GM23338 (cell line): ENCODE data around the gene GRIK4. TPM values are rescaled to one million over a fixed set of nuclear protein-coding genes. Genes with fewer than 3 reads are reported as not detected.

Experiments used
- ATAC-seq: fragments of 200-7000 bp; cut with Tn5 transposase; 3 replicates; pipeline ENCODE4 v1.9.1; 2020
- DNase-seq: peaks from one replicate; pipeline ENCODE4 v3.0.0-alpha.2; 2015; ENCODE audit warnings: low spot score
- H2AFZ ChIP-seq: fragments of 200-600 bp; sonication (generic); 2 replicates; pipeline ENCODE4 v1.8.0; 2016; ENCODE audit warnings: antibody characterized with exemption, mild to moderate bottlenecking, moderate library complexity
- H3F3A ChIP-seq: fragments of 200-600 bp; sonication (generic); replicated peaks from 2 replicates; pipeline ENCODE4 v1.8.0; 2017; ENCODE audit warnings: antibody characterized with exemption, mixed run types, low read depth
- H3K27ac ChIP-seq: fragments of 200-600 bp; sonication (generic); 2 replicates; pipeline ENCODE4 v1.6.1; 2016; ENCODE audit warnings: low read depth
- H3K27me3 ChIP-seq: fragments of 200-600 bp; sonication (generic); 2 replicates; pipeline ENCODE4 v1.8.0; 2016; ENCODE audit warnings: mild to moderate bottlenecking, mixed run types, moderate library complexity; ENCODE audit not compliant: insufficient read depth
- H3K36me3 ChIP-seq: fragments of 200-600 bp; sonication (generic); 2 replicates; pipeline ENCODE4 v1.8.0; 2016; ENCODE audit warnings: mild to moderate bottlenecking; ENCODE audit not compliant: insufficient read depth
- H3K4me1 ChIP-seq: fragments of 200-600 bp; sonication (generic); 2 replicates; pipeline ENCODE4 v1.8.0; 2016; ENCODE audit warnings: mild to moderate bottlenecking, moderate library complexity; ENCODE audit not compliant: insufficient read depth
- H3K4me2 ChIP-seq: fragments of 200-600 bp; sonication (generic); 2 replicates; pipeline ENCODE4 v1.7.1; 2017; ENCODE audit warnings: mixed run types
- H3K4me3 ChIP-seq: fragments of 200-600 bp; sonication (generic); 2 replicates; pipeline ENCODE4 v1.6.1; 2016; ENCODE audit warnings: mixed run types
- H3K79me2 ChIP-seq: fragments of 200-600 bp; sonication (generic); replicated peaks from 2 replicates; pipeline ENCODE4 v1.8.0; 2017; ENCODE audit warnings: mild to moderate bottlenecking; ENCODE audit not compliant: insufficient read depth
- H3K9me2 ChIP-seq: fragments of 200-600 bp; sonication (generic); 2 replicates; pipeline ENCODE4 v1.8.0; 2017; ENCODE audit not compliant: insufficient read depth
- H4K20me1 ChIP-seq: fragments of 200-600 bp; sonication (generic); replicated peaks from 2 replicates; pipeline ENCODE4 v1.8.0; 2017; ENCODE audit warnings: mild to moderate bottlenecking; ENCODE audit not compliant: insufficient read depth
- H3K27ac Mint-ChIP-seq: 2 replicates; pipeline ENCODE4 v1.8.0; 2020; ENCODE audit warnings: inconsistent platforms, mild to moderate bottlenecking, moderate library complexity, mixed read lengths
- H3K27me3 Mint-ChIP-seq: 3 replicates; pipeline ENCODE4 v1.8.0; 2022; ENCODE audit warnings: low read depth, mild to moderate bottlenecking, moderate library complexity, mixed read lengths, inconsistent platforms; ENCODE audit not compliant: insufficient read depth, poor library complexity
- H3K36me3 Mint-ChIP-seq: 3 replicates; pipeline ENCODE4 v1.8.0; 2021; ENCODE audit warnings: low read depth, mild to moderate bottlenecking, inconsistent platforms, moderate library complexity, mixed read lengths
- H3K4me1 Mint-ChIP-seq: 3 replicates; pipeline ENCODE4 v1.8.0; 2020; ENCODE audit warnings: mild to moderate bottlenecking, inconsistent platforms, mixed read lengths
- H3K4me3 Mint-ChIP-seq: 3 replicates; pipeline ENCODE4 v1.8.0; 2021; ENCODE audit warnings: moderate library complexity, mild to moderate bottlenecking, inconsistent platforms, mixed read lengths
- H3K9me3 Mint-ChIP-seq: 3 replicates; pipeline ENCODE4 v1.8.0; 2020; ENCODE audit warnings: moderate library complexity, mild to moderate bottlenecking, inconsistent platforms, mixed read lengths
- CREB1 ChIP-seq: fragments of 250-450 bp; sonication (Bioruptor Pico); IDR thresholded peaks from 2 replicates; pipeline ENCODE4 v1.5.0; 2020; ENCODE audit warnings: low read depth, mild to moderate bottlenecking, moderate library complexity
- EZH2 ChIP-seq: fragments of 200-600 bp; sonication (generic); IDR thresholded peaks from one replicate; pipeline ENCODE4 v1.8.0; 2017; ENCODE audit warnings: antibody characterized with exemption, mild to moderate bottlenecking, low read depth; ENCODE audit not compliant: unreplicated experiment
- EZH2phosphoT487 ChIP-seq: fragments of 200-600 bp; sonication (generic); IDR thresholded peaks from one replicate; pipeline ENCODE4 v1.8.1; 2018; ENCODE audit warnings: antibody characterized with exemption; ENCODE audit not compliant: unreplicated experiment
- JUNB ChIP-seq: IDR thresholded peaks from one replicate; pipeline ENCODE4 v1.6.1; 2016; ENCODE audit warnings: antibody characterized with exemption; ENCODE audit not compliant: unreplicated experiment
- NANOG ChIP-seq: IDR thresholded peaks from 2 replicates; pipeline ENCODE4 v1.6.1; 2016; ENCODE audit warnings: antibody characterized with exemption, borderline replicate concordance
- POLR2AphosphoS5 ChIP-seq: IDR thresholded peaks from 2 replicates; pipeline ENCODE4 v1.6.1; 2016; ENCODE audit warnings: antibody characterized with exemption, low read depth
- STAT1 ChIP-seq: IDR thresholded peaks from one replicate; pipeline ENCODE4 v1.6.1; 2016; ENCODE audit warnings: antibody characterized with exemption; ENCODE audit not compliant: unreplicated experiment
- ZNF114 ChIP-seq: fragments of 250-450 bp; sonication (Bioruptor Pico); IDR thresholded peaks from 2 replicates; pipeline ENCODE4 v1.5.0; 2020; ENCODE audit warnings: mild to moderate bottlenecking, moderate library complexity
- ZNF331 ChIP-seq: fragments of 250-450 bp; sonication (Bioruptor Pico); IDR thresholded peaks from 2 replicates; pipeline ENCODE4 v1.5.0; 2020; ENCODE audit warnings: low read depth, mild to moderate bottlenecking, moderate library complexity
- polyA plus RNA-seq: library from polyadenylated mRNA; unstranded; fragments of >200 nt; fragmentation: Nextera tagmentation; extraction: Ambion mirVana; gene quantifications from 2 replicates; pipeline ENCODE4 v1.2.1, GENCODE V29; 2016
- total RNA-seq: library from RNA; depleted of rRNA; stranded (reverse); fragments of >200 nt; shearing (Covaris generic); gene quantifications from 2 replicates; pipeline ENCODE4 v1.2.3, GENCODE V29; 2014
- TF ChIP-seq, protein P1 (sequence below): IDR thresholded peaks from 2 replicates; pipeline ENCODE4 v1.6.1; 2016; ENCODE audit warnings: antibody characterized with exemption
- TF ChIP-seq, protein P2 (sequence below): fragments of 250-450 bp; sonication (Bioruptor Pico); IDR thresholded peaks from 2 replicates; pipeline ENCODE4 v1.5.0; 2020; ENCODE audit warnings: mild to moderate bottlenecking, moderate library complexity
- TF ChIP-seq, protein P3 (sequence below), 2 experiments: fragments of 200-600 bp in 1 of 2; sonication (generic) in 1 of 2; conservative IDR thresholded peaks; 2 replicates each; pipeline versions ENCODE4 v1.5.1 to v1.6.1; 2016 to 2017; ENCODE audit warnings: antibody characterized with exemption in 2 of 2, low read depth in 2 of 2, mild to moderate bottlenecking in 2 of 2, moderate library complexity in 1 of 2
- TF ChIP-seq, protein P4 (sequence below): IDR thresholded peaks from one replicate; pipeline ENCODE4 v1.6.1; 2018; ENCODE audit warnings: antibody characterized with exemption; ENCODE audit not compliant: unreplicated experiment

Gene GRIK4
- total and polyA plus RNA-seq, 2 experiments from 2014 or later = 0.63 to 2.2 TPM

DNA sequence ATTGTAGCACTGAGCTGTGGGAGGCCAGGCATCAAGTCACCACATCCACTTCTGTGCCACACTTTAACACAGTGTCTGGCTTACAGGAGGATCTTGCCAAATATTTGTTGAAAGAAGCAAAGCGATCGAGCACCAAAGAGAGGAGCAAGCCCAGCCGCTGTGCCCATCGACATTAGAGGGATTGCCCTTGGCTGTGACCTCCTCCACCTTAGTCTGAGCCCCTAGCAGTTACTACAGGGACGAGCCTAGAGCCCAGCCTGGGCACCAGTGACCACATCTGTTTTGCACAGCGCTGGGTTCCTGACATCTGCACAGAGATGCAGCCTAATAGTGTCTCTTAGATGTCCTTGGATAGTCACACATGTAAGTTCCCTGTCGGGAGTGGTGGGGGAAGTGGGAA is 17.7 kb downstream of the GRIK4 start:
- no peaks in the 10 kb centered on the region for H3K9me2 ChIP-seq
- DNase-seq (no peak), ATAC-seq (no peak)
- H3K27me3 ChIP-seq = no peaks in the 10 kb centered on the region
- no peak overlapping the region for H3K4me3 ChIP-seq
- Mint-ChIP-seq H3K27ac (no peak overlapping the region), H3K4me1 (peaks cover 23% of the 10 kb centered on the region), H3K4me3 (no peak overlapping the region), H3K9me3 (peaks cover 7% of the 10 kb centered on the region; the same call in 2 of the 3 replicates), H3K27me3 (peaks cover 18% of the 10 kb centered on the region), H3K36me3 (no peaks in the 10 kb centered on the region; the same call in 2 of the 3 replicates)
- H2AFZ ChIP-seq = no peak overlapping the region
- TF ChIP-seq NANOG (no peak), EZH2 (no peak), CREB1 (no peak), JUNB (no peak), ZNF331 (CRISPR knock-in tag) (no peak), ZNF114 (CRISPR knock-in tag) (no peak), POLR2AphosphoS5 (no peak), STAT1 (no peak), EZH2phosphoT487 (no peak)
- TF ChIP-seq, protein P1, sequence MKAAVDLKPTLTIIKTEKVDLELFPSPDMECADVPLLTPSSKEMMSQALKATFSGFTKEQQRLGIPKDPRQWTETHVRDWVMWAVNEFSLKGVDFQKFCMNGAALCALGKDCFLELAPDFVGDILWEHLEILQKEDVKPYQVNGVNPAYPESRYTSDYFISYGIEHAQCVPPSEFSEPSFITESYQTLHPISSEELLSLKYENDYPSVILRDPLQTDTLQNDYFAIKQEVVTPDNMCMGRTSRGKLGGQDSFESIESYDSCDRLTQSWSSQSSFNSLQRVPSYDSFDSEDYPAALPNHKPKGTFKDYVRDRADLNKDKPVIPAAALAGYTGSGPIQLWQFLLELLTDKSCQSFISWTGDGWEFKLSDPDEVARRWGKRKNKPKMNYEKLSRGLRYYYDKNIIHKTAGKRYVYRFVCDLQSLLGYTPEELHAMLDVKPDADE = no peak
- TF ChIP-seq, protein P2, sequence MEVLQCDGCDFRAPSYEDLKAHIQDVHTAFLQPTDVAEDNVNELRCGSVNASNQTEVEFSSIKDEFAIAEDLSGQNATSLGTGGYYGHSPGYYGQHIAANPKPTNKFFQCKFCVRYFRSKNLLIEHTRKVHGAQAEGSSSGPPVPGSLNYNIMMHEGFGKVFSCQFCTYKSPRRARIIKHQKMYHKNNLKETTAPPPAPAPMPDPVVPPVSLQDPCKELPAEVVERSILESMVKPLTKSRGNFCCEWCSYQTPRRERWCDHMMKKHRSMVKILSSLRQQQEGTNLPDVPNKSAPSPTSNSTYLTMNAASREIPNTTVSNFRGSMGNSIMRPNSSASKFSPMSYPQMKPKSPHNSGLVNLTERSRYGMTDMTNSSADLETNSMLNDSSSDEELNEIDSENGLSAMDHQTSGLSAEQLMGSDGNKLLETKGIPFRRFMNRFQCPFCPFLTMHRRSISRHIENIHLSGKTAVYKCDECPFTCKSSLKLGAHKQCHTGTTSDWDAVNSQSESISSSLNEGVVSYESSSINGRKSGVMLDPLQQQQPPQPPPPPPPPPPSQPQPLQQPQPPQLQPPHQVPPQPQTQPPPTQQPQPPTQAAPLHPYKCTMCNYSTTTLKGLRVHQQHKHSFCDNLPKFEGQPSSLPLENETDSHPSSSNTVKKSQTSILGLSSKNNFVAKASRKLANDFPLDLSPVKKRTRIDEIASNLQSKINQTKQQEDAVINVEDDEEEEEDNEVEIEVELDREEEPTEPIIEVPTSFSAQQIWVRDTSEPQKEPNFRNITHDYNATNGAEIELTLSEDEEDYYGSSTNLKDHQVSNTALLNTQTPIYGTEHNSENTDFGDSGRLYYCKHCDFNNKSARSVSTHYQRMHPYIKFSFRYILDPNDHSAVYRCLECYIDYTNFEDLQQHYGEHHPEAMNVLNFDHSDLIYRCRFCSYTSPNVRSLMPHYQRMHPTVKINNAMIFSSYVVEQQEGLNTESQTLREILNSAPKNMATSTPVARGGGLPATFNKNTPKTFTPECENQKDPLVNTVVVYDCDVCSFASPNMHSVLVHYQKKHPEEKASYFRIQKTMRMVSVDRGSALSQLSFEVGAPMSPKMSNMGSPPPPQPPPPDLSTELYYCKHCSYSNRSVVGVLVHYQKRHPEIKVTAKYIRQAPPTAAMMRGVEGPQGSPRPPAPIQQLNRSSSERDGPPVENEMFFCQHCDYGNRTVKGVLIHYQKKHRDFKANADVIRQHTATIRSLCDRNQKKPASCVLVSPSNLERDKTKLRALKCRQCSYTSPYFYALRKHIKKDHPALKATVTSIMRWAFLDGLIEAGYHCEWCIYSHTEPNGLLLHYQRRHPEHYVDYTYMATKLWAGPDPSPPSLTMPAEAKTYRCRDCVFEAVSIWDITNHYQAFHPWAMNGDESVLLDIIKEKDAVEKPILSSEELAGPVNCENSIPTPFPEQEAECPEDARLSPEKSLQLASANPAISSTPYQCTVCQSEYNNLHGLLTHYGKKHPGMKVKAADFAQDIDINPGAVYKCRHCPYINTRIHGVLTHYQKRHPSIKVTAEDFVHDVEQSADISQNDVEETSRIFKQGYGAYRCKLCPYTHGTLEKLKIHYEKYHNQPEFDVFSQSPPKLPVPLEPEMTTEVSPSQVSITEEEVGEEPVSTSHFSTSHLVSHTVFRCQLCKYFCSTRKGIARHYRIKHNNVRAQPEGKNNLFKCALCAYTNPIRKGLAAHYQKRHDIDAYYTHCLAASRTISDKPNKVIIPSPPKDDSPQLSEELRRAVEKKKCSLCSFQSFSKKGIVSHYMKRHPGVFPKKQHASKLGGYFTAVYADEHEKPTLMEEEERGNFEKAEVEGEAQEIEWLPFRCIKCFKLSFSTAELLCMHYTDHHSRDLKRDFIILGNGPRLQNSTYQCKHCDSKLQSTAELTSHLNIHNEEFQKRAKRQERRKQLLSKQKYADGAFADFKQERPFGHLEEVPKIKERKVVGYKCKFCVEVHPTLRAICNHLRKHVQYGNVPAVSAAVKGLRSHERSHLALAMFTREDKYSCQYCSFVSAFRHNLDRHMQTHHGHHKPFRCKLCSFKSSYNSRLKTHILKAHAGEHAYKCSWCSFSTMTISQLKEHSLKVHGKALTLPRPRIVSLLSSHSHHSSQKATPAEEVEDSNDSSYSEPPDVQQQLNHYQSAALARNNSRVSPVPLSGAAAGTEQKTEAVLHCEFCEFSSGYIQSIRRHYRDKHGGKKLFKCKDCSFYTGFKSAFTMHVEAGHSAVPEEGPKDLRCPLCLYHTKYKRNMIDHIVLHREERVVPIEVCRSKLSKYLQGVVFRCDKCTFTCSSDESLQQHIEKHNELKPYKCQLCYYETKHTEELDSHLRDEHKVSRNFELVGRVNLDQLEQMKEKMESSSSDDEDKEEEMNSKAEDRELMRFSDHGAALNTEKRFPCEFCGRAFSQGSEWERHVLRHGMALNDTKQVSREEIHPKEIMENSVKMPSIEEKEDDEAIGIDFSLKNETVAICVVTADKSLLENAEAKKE (CRISPR knock-in tag) = no peak
- TF ChIP-seq, protein P3, sequence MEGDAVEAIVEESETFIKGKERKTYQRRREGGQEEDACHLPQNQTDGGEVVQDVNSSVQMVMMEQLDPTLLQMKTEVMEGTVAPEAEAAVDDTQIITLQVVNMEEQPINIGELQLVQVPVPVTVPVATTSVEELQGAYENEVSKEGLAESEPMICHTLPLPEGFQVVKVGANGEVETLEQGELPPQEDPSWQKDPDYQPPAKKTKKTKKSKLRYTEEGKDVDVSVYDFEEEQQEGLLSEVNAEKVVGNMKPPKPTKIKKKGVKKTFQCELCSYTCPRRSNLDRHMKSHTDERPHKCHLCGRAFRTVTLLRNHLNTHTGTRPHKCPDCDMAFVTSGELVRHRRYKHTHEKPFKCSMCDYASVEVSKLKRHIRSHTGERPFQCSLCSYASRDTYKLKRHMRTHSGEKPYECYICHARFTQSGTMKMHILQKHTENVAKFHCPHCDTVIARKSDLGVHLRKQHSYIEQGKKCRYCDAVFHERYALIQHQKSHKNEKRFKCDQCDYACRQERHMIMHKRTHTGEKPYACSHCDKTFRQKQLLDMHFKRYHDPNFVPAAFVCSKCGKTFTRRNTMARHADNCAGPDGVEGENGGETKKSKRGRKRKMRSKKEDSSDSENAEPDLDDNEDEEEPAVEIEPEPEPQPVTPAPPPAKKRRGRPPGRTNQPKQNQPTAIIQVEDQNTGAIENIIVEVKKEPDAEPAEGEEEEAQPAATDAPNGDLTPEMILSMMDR (conservative IDR thresholded peaks at IDR 0.05; ENCODE audit: low read depth in 2 of 2) = no peak
- TF ChIP-seq, protein P4, sequence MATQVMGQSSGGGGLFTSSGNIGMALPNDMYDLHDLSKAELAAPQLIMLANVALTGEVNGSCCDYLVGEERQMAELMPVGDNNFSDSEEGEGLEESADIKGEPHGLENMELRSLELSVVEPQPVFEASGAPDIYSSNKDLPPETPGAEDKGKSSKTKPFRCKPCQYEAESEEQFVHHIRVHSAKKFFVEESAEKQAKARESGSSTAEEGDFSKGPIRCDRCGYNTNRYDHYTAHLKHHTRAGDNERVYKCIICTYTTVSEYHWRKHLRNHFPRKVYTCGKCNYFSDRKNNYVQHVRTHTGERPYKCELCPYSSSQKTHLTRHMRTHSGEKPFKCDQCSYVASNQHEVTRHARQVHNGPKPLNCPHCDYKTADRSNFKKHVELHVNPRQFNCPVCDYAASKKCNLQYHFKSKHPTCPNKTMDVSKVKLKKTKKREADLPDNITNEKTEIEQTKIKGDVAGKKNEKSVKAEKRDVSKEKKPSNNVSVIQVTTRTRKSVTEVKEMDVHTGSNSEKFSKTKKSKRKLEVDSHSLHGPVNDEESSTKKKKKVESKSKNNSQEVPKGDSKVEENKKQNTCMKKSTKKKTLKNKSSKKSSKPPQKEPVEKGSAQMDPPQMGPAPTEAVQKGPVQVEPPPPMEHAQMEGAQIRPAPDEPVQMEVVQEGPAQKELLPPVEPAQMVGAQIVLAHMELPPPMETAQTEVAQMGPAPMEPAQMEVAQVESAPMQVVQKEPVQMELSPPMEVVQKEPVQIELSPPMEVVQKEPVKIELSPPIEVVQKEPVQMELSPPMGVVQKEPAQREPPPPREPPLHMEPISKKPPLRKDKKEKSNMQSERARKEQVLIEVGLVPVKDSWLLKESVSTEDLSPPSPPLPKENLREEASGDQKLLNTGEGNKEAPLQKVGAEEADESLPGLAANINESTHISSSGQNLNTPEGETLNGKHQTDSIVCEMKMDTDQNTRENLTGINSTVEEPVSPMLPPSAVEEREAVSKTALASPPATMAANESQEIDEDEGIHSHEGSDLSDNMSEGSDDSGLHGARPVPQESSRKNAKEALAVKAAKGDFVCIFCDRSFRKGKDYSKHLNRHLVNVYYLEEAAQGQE = no peak
- H3K79me2 ChIP-seq = no peaks in the 10 kb centered on the region
- no peaks in the 10 kb centered on the region for H3K36me3 ChIP-seq
- H3K4me1 ChIP-seq = peaks cover 8% of the 10 kb centered on the region
- no peaks in the 10 kb centered on the region for H4K20me1 ChIP-seq
- no peak overlapping the region for H3K27ac ChIP-seq
- H3F3A ChIP-seq = 0 out of 2 replicates have a peak, but pooled peaks cover 7% of the 10 kb centered on the region
- H3K4me2 ChIP-seq = no peak overlapping the region
